ENCODE measurements around the gene AK9.

AK9 gene

GRCh38 chr6:109460161-109460829 is 230.7 kb downstream of the AK9 start:
- Histone ChIP-seq H3K36me3 (ENCODE audit: insufficient read depth, low read length) (peaks cover 27% of the 10 kb centered on the region), H3K4me3 (ENCODE audit: low read length, poor library complexity, severe bottlenecking) (no peak overlapping the region), H3K4me2 (ENCODE audit: low read depth, low read length, poor library complexity, severe bottlenecking) (no peak overlapping the region), H3K9ac (ENCODE audit: low read depth, low read length, poor library complexity, severe bottlenecking) (no peak overlapping the region), H3K4me1 (ENCODE audit: insufficient read depth, low read length, poor library complexity, severe bottlenecking) (peaks cover 25% of the 10 kb centered on the region), H3K9me2 (replicated peaks; ENCODE audit: low read depth, low read length) (no peaks in the 10 kb centered on the region), H4K20me1 (ENCODE audit: insufficient read depth, low read length, poor library complexity, severe bottlenecking) (peaks cover 6% of the 10 kb centered on the region), H2AFZ (ENCODE audit: low read length) (no peak overlapping the region), H3K79me2 (ENCODE audit: insufficient read depth, low read length) (peaks cover 17% of the 10 kb centered on the region; the same call in 1 of the 2 replicates), H3K27me3 (ENCODE audit: insufficient read depth, low read length, poor library complexity, severe bottlenecking) (no peaks in the 10 kb centered on the region), H3F3A (ENCODE audit: low read depth) (peaks cover 12% of the 10 kb centered on the region; the same call in 1 of the 2 replicates), H3K9me3 (ENCODE audit: insufficient read depth, low read depth, low read length) (no peaks in the 10 kb centered on the region)
- no peak for TF ChIP-seq CTCF (conservative IDR thresholded peaks at IDR 0.05; ENCODE audit: low read length)
- no peak for TF ChIP-seq EZH2phosphoT487 (IDR thresholded peaks at IDR 0.05; ENCODE audit: borderline replicate concordance)

- no peaks in the 10 kb centered on the region for H3K9me2 ChIP-seq (replicated peaks; ENCODE audit: low read depth, low read length)
- peaks cover 12% of the 10 kb centered on the region; the same call in 1 of the 2 replicates for H3F3A ChIP-seq (ENCODE audit: low read depth)
- H3K4me2 ChIP-seq (ENCODE audit: low read depth, low read length, poor library complexity, severe bottlenecking) = no peak overlapping the region
- no peaks in the 10 kb centered on the region for H3K27me3 ChIP-seq (ENCODE audit: insufficient read depth, low read length, poor library complexity, severe bottlenecking)
- peaks cover 14% of the 10 kb centered on the region for H3K79me2 ChIP-seq (ENCODE audit: insufficient read depth, low read length)
- peaks cover 32% of the 10 kb centered on the region for H3K4me1 ChIP-seq (ENCODE audit: insufficient read depth, low read length, poor library complexity, severe bottlenecking)
- no peak overlapping the region for H3K9ac ChIP-seq (ENCODE audit: low read depth, low read length, poor library complexity, severe bottlenecking)
- TF ChIP-seq CTCF (conservative IDR thresholded peaks at IDR 0.05; ENCODE audit: low read length) = no peak
- peaks cover 16% of the 10 kb centered on the region for H3K36me3 ChIP-seq (ENCODE audit: insufficient read depth, low read length)
- no peak overlapping the region for H3K4me3 ChIP-seq (ENCODE audit: low read length, poor library complexity, severe bottlenecking)
- no peaks in the 10 kb centered on the region for H3K9me3 ChIP-seq (ENCODE audit: insufficient read depth, low read depth, low read length)
- peaks cover 6% of the 10 kb centered on the region for H4K20me1 ChIP-seq (ENCODE audit: insufficient read depth, low read length, poor library complexity, severe bottlenecking)
- H2AFZ ChIP-seq (ENCODE audit: low read length) = no peak overlapping the region
These were observed 232.0 kb downstream of the AK9 start for GRCh38 chr6:109458774-109459531.

- H4K20me1 ChIP-seq (ENCODE audit: insufficient read depth, low read length, poor library complexity, severe bottlenecking) = peaks cover 6% of the 10 kb centered on the region
- TF ChIP-seq CTCF (conservative IDR thresholded peaks at IDR 0.05; ENCODE audit: low read length) = no peak
- no peak for TF ChIP-seq EZH2phosphoT487 (IDR thresholded peaks at IDR 0.05; ENCODE audit: borderline replicate concordance)
- no peaks in the 10 kb centered on the region for H3K9me3 ChIP-seq (ENCODE audit: insufficient read depth, low read depth, low read length)
- no peaks in the 10 kb centered on the region for H3K9me2 ChIP-seq (replicated peaks; ENCODE audit: low read depth, low read length)
- H3K9ac ChIP-seq (ENCODE audit: low read depth, low read length, poor library complexity, severe bottlenecking) = no peak overlapping the region
- H3K27me3 ChIP-seq (ENCODE audit: insufficient read depth, low read length, poor library complexity, severe bottlenecking) = no peaks in the 10 kb centered on the region
- no peak overlapping the region for H2AFZ ChIP-seq (ENCODE audit: low read length)
- peaks cover 45% of the 10 kb centered on the region for H3K4me1 ChIP-seq (ENCODE audit: insufficient read depth, low read length, poor library complexity, severe bottlenecking)
- H3K4me3 ChIP-seq (ENCODE audit: low read length, poor library complexity, severe bottlenecking) = no peak overlapping the region
- H3K79me2 ChIP-seq (ENCODE audit: insufficient read depth, low read length) = peaks cover 27% of the 10 kb centered on the region
- peak overlapping the region; percentile 88 for H3K4me2 ChIP-seq (ENCODE audit: low read depth, low read length, poor library complexity, severe bottlenecking)
- peaks cover 12% of the 10 kb centered on the region; the same call in 1 of the 2 replicates for H3F3A ChIP-seq (ENCODE audit: low read depth)
- peaks cover 15% of the 10 kb centered on the region for H3K36me3 ChIP-seq (ENCODE audit: insufficient read depth, low read length)
These were observed 233.4 kb downstream of the AK9 start for GRCh38 chr6:109457562-109457996.
